ENCODE results near the gene RDX.

DNA sequence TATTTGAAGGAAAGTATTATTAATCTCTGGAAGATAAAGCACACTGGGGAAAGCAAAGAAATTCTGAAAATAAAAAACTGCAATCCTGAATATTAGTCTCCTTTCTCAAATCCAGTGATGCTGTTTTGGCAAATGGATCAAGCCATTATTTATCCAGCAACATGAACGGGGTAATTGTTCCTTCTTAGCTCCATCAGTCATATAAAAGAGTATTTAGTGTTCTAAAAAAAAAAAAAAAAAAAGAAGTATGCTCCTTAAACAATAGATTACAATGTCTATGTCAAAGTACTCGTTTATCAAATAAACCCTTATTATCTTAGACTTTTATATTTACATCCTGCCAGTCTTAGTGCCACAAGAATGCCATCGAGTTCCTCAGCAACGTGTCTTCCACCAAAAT lies 1.3 kb downstream of the RDX start:
- TF ChIP-seq, protein P1, sequence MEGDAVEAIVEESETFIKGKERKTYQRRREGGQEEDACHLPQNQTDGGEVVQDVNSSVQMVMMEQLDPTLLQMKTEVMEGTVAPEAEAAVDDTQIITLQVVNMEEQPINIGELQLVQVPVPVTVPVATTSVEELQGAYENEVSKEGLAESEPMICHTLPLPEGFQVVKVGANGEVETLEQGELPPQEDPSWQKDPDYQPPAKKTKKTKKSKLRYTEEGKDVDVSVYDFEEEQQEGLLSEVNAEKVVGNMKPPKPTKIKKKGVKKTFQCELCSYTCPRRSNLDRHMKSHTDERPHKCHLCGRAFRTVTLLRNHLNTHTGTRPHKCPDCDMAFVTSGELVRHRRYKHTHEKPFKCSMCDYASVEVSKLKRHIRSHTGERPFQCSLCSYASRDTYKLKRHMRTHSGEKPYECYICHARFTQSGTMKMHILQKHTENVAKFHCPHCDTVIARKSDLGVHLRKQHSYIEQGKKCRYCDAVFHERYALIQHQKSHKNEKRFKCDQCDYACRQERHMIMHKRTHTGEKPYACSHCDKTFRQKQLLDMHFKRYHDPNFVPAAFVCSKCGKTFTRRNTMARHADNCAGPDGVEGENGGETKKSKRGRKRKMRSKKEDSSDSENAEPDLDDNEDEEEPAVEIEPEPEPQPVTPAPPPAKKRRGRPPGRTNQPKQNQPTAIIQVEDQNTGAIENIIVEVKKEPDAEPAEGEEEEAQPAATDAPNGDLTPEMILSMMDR (IDR thresholded peaks at IDR 0.05; ENCODE audit: insufficient read depth, low read depth, low read length) = no peak
- no peak for TF ChIP-seq EZH2 (IDR thresholded peaks at IDR 0.05; ENCODE audit: insufficient read depth, low read length)

Data from astrocyte (in vitro differentiated cells and primary cell).